ENCODE data around the gene STEAP2. TPM values are rescaled to one million over a fixed set of nuclear protein-coding genes. Genes with fewer than 3 reads are reported as not detected.

STEAP2 gene
- total RNA-seq, 2 donors from 2014 or later = 22.0 to 28.2 TPM

DNA sequence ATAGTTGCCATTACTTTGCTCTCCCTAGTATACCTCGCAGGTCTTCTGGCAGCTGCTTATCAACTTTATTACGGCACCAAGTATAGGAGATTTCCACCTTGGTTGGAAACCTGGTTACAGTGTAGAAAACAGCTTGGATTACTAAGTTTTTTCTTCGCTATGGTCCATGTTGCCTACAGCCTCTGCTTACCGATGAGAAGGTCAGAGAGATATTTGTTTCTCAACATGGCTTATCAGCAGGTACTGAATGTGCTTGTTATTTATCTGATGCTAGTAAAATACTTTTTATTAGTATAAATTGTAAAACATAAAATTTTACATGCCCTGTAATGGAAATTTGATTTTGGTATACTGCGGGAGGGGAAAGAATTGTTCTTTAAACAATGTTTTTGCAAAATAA is 15.7 kb downstream of the STEAP2 start:
- ATAC-seq (no peak), DNase-seq (no peak)
- intact Hi-C loops (cut with DNase I) = no loop called here

- intact Hi-C loops (cut with DNase I) = no loop called here
- ATAC-seq = no peak
Measured at GRCh38 chr7:90229682-90230081, 18.1 kb downstream of the STEAP2 start.

DNA sequence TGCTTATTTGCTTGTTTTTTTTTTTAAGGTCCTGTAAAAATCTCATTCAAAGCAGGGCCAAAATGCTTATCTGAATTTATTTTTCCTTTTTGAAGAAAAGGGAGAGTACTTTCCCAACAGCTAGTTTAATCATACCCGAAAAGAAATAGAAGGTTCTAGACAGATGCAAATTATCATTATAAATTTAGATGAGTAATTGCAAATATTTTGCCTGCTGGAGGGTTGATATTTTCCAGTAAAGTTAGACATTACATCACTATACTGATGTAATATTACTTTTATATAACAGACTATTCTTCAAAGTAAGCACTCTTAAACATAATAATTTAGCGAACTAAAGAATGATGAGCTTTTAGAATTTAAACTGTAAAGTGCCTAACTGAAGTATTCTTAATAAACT is 19.3 kb downstream of the STEAP2 start:
- peak in 1 of 2 donors; percentile 68 for ATAC-seq
- no peak for DNase-seq
- intact Hi-C loops (cut with DNase I) = no loop called here

More at GRCh38 chr7:90229682-90230081, 18.1 kb downstream of the STEAP2 start:
- no peak for DNase-seq

GRCh38 chr7:90231304-90231703 is 19.8 kb downstream of the STEAP2 start:
- ATAC-seq (no peak), DNase-seq (no peak)
- intact Hi-C loops (cut with DNase I) = no loop called here

GRCh38 chr7:90232430-90232829 is 20.9 kb downstream of the STEAP2 start:
- ATAC-seq (no peak), DNase-seq (no peak)
- intact Hi-C loops (cut with DNase I) = no loop called here

GRCh38 chr7:90233569-90233968 is 22.0 kb downstream of the STEAP2 start:
- intact Hi-C loops (cut with DNase I) = no loop called here

GRCh38 chr7:90236721-90237289 is 25.3 kb downstream of the STEAP2 start:
- DNase-seq = no peak
- no peak for ATAC-seq
- intact Hi-C loops (cut with DNase I) = no loop called here

More at GRCh38 chr7:90233569-90233968, 22.0 kb downstream of the STEAP2 start:
- ATAC-seq = no peak
- no peak for DNase-seq

GRCh38 chr7:90238022-90238421 is 26.5 kb downstream of the STEAP2 start:
- DNase-seq = no peak
- ATAC-seq = no peak
- intact Hi-C loops (cut with DNase I) = no loop called here

- DNase-seq (no peak), ATAC-seq (no peak)
- intact Hi-C loops (cut with DNase I) = no loop called here
Measured at GRCh38 chr7:90238583-90238982, 27.0 kb downstream of the STEAP2 start.

DNA sequence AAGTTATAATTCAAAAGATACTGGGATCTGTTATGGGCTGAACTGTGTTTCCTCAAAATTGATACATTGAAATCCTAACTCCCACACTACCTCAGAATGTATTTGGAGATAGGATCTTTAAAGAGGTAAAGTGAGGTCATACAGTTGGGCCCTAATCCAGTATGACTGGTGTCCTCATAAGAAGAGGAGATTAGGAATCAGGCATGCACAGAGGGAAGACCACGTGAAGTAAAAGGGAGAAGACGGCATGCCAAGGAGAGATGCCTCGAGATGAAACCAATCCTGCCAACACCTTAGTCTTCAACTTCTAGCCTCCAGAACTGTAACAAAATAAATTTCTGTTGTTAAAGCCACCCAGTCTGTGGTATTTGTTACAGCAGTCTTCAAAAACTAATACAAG is 27.5 kb downstream of the STEAP2 start:
- intact Hi-C loops (cut with DNase I) = no loop called here
- DNase-seq = no peak
- ATAC-seq = no peak

GRCh38 chr7:90239625-90240228 is 28.2 kb downstream of the STEAP2 start:
- intact Hi-C loops (cut with DNase I) = no loop called here
- ATAC-seq = no peak
- DNase-seq = no peak

- DNase-seq (no peak), ATAC-seq (no peak)
- intact Hi-C loops (cut with DNase I) = no loop called here
Measured at GRCh38 chr7:90242369-90243168, 31.0 kb downstream of the STEAP2 start.

DNA sequence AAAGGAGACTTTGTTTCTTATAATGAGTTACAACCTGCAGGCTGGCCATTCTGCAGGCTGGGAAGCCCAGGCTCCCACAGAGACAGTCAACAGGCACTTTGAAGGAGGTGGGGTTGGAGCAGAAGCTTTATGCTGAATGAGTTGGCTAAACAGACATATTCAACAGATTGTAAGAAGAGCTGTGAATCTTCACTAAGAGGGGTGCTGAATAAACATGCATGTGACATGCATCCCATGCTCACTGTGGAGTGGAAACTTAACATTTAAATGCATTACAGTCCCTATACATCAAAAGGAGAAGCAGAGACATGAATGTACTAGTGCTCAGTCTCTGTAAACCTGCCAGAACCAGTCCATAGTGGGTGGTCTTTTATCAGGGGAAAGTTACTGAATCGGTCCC is 32.0 kb downstream of the STEAP2 start:
- intact Hi-C loops (cut with DNase I) = no loop called here
- ATAC-seq (no peak), DNase-seq (no peak)

- DNase-seq (no peak), ATAC-seq (no peak)
- intact Hi-C loops (cut with DNase I) = no loop called here
Measured at GRCh38 chr7:90244565-90244908, 33.0 kb downstream of the STEAP2 start.

DNA sequence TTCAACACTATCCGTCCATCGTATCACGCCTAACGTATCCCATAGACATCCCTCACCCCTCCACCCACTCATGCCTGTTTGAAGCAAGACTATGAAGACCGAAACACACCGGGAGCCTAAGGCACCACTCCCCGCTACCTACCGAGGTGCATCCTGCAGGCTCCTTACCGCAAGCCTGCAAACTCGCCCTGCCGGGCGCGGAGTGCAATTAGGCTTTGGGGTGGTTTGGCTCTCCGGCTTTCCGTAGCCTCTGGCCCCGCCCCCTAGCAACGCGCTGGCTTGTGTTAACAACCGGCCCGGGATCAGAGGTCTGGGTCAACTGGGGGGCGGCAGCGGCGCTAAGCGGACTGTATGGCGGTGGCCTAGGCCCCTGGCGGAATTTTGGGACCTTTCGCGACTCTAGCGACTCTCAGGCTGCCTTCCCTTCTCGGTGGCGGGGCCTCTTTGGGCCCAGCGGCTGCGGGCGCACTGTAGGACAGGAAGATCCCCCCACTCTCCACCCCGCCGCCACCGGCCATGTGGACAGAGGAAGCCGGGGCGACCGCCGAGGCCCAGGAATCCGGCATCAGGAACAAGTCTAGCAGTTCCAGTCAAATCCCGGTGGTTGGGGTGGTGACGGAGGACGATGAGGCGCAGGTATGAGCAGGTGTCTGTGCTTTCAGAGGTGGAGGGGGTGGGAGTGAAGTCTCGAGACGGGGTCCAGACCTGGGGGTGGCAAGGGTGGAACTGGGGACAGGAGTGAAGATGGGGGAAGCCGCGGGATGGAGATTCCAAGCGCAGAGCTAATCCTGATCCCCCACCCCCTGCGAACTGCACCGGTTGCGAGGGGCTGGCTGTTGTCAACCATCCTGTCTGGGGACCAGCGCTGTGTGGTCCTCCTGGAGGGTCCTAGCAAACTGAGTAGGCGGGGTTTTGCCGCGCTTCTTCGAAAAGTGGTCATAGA is 33.6 kb downstream of the STEAP2 start, which contains the start of gene CFAP69:
TSS of gene CFAP69 (plus strand) at position 266 of the 943 bp plus-strand sequence. CDS start at position 517, 251 bp downstream.
- DNase-seq (peak; percentile 93), ATAC-seq (peak; percentile 96 to 98)
- intact Hi-C loops (cut with DNase I) = no loop called here

- intact Hi-C loops (cut with DNase I) = no loop called here
- DNase-seq (no peak), ATAC-seq (peak in 1 of 2 donors; percentile 18)
Measured at GRCh38 chr7:90246171-90246570, 34.6 kb downstream of the STEAP2 start.

DNA sequence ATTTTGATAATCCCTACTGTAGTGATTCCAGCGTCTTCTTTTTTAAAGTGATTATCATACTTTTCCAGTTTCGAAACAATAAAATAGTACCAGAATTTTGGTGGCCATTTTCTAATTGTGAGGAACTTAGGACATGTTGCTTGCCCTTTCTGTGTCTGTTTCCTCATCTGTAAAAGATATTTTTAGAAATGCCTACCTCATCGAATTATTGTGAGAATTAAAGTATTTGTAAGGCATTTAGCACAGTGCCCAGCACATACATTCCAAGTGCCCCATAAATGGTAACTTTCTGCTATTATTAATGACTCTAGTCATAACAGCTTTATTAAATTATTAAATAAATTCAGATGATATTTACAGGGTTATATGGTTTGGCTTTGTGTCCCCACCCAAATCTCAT is 37.2 kb downstream of the STEAP2 start:
- DNase-seq (no peak), ATAC-seq (no peak)
- intact Hi-C loops (cut with DNase I) = no loop called here

GRCh38 chr7:90250601-90251303 is 39.2 kb downstream of the STEAP2 start:
- ATAC-seq (peak; percentile 56 to 81), DNase-seq (no peak)
- intact Hi-C loops (cut with DNase I) = no loop called here

DNA sequence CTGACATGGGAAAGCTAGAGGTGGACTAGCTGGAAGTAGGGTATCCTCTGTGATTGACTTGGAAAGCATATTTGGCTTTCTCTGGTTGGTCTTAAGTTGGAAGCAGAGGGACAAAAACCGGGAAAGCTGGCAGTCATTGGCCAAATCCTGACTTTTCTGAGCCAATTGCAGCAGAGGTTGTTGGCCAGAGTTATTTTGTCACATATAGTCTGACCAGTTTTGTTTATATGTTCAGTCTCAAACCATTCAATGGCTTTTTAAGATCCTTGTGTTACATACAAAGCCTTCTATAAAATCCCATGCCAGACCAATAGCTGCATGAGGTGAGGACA is 39.7 kb downstream of the STEAP2 start:
- intact Hi-C loops (cut with DNase I) = no loop called here
- DNase-seq = no peak

More for the DNA sequence above, 39.7 kb downstream of the STEAP2 start:
- no peak for ATAC-seq

Data from left cardiac atrium (tissue), 4 donors.